Ishikawa (cell line): ENCODE results near the gene SPEM2.

Experiments used
- EGR1 ChIP-seq: IDR thresholded peaks from 2 replicates; pipeline ENCODE4 v1.6.1; 2012
- EP300 ChIP-seq: IDR thresholded peaks from 2 replicates; pipeline ENCODE4 v1.6.1; 2012; ENCODE audit warnings: borderline replicate concordance

GRCh38 chr17:7432296-7432695 is 6.9 kb downstream of the SPEM2 start:
- TF ChIP-seq EP300, result no peak
- TF ChIP-seq EGR1, result no peak
